Anterior cingulate cortex (tissue), 58 donors: ENCODE measurements around the gene DMD.

Experiments
- DNase-seq, 58 donors: peaks; one replicate each; lab custom pipeline; 2025; lab: John Stamatoyannopoulos, UW

Gene DMD

DNA sequence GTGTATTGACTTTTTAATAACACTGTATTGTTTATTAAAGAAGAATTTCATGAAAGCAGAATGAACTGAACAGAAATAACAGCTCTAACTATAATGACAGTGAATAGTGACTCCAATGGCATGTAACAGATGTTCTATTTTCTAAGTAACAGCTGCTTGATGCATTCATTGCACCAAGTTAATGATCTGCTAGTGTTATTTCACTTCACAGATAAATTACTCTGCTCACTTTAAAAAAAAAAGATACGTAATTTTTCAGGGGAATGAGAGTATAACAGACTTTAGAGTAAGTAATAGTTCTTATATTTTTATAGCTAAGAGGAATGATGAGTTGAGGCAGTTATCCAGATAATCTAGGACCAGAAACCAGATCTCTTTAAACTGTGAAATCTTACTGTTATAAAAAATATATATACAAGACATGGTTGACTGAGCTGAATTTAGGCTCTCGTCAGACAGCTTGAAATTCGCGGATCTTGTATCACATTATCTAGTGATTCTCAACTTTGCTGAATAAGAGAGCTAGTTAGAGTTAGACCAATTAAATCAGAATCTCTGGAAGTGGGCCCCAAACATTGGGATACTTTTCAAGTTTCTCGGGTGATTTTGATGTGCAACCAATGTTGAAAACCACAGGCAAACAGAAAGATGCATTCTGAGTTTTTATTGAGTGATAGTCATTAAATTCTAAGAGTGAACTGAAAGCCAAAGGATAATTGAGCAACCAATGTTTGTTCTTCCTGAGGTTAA lies 840.7 kb downstream of the DMD start:
- no peak for DNase-seq

DNA sequence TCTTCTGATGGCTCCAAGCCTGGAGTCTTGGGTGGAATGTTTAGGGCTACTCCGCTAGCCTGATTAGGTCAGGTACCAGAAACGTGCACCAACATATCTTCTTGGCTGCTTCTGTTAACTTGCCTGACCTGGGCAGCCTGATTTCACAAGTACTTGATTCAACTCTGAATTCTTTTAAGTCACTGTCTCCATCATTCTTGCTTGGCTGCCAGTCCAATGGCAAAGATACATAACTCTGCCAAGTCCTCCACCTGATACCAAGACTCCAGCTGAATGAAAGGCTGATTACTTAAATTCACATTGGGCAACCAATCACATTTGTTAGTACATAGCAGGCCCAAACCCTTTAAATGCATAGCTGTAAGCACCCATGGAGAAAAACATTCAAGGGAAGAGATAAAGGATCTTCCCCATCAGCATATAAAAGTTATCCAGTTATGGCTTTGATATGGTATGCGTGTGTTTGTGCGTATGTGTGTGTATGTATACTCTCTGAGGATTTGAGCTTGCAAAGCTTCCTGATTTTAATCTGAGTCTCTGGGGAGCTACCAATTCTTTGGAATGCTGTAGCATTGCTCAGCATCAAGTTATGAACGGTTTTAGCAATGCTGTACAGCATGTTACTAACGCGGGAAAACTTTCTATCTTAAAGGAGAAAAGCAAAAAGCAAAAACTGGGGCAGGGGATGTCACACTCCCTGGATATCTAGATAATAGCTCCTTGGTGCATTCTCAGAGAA lies 917.2 kb downstream of the DMD start:
- no peak for DNase-seq

DNA sequence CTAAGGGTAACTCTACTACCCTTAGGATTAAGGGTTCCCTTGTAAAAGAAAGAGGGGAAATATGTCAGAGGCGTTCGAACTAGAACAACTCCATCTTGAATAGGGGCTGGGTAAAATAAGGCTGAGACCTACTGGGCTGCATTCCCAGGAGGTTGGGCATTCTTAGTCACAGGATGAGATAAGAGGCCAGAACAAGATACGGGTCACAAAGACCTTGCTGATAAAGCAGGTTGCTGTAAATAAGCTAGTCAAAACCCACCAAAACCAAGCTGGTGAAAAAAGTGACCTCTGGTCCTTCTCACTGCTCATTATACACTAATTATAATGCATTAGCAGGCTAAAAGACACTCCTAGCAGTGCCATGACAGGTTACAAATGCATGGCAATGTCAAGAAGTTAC lies 922.0 kb downstream of the DMD start:
- DNase-seq = no peak

DNA sequence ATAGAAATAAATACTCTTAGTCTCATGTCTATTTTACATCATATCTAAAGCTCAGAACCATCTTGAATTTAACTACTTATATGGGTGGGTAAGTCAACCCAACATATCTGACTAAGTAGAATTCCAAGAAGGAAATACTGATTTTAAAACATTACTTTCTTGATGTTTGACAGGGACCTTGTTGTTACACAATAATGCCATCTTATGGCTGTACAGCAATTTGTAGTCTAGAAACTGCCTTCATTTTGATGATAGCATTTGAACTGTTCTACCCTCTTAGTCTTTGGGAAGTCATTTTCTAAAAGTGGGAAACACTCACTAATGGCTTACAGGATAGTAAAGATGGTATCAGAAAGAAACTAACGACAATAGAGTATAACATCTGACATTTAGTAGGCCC lies 929.5 kb downstream of the DMD start:
- DNase-seq = no peak

DNA sequence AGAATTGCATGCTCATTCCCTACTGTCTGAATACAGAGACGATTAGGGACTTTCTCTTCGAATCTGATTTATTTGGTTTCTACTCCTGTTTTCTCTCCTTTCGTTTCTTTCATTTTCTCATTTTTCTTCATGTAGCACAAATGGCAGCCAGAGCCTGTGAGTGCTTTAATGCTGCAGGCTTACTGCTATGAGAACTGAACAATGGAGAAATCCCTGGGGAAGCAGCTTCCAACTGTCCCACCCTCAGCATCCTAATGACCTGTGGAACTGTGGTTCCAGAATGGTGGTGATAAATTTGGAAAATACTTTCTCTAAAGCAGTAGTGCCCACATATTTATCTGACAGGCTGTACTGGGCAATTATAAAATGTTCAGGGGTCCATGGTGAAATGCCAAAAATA lies 930.4 kb downstream of the DMD start:
- DNase-seq = no peak

DNA sequence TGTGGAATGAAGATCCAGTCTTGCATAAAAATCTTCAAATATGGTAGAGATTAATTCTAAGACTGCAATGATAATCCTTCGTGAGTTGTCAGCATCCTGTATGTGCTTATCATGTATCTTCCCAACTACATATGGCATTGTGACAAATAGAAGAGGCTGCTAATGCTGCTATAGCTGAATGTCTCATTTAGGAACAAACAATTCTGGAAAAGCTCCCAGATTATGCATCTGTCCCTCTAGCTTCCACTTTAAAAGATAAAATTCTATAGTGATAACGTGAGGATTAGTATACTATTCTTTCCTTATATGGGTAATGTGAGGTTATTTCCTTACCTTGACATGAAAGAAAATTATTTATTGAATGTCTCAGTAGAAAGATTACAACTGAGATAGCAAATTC lies 930.9 kb downstream of the DMD start:
- DNase-seq = no peak

DNA sequence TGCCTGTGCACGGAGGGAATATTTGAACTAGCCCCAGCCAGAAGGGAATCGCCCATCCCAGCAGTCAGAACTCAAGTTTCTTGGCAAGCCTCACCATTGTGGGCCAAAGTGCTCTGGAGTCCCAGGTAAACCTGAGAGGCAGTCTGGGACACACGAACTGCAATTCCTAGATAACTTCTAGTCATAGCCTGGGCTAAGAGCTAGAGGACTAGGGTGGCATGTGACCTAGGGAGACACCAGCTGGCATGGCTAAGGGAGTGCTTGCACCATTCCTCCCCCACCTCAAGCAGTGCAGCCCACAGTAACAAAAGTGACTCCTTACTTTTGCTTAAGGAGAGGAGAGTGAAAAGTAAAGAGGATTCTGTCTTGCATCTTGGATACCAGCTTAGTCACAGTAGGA lies 935.2 kb downstream of the DMD start:
- no peak for DNase-seq

DNA sequence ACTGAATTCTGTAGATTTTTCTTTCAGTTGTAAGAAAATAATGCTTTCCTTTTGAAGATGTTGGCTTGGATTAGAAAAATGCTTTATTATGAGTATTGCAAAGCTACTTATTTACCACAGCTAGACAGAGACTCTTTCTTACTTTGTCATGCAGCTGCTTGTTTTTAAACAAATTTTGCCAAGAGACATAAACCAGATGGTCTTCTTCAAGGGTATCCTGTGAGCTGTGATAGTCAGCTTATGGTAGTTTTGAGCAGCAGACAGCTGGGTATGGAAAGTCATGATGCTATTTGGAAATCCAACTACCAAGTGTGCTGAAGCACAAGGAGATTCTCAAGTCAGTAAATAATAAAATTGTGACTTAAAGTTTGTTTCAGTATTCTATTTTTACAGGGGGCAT lies 941.5 kb downstream of the DMD start:
- peak in 1 of 58 donors; percentile 5 for DNase-seq

DNA sequence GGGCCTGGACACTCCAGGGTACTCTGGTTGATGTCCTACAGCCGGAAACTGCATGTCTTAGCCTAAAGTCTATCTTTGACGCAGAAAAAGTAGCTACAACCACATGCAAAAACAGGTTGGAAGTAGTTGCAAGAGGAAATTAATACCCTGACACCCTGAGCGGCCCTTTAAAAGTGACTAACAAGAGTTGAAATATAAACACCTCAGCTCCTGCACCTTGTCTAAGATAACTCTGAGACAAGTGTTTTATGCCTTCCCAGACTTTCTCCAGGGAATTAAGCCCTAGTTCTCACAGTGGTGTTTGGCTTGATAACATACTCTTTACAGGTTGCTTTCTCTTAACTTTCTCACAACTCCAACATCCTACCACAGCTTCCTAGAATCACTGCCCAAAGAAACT lies 943.1 kb downstream of the DMD start:
- no peak for DNase-seq

DNA sequence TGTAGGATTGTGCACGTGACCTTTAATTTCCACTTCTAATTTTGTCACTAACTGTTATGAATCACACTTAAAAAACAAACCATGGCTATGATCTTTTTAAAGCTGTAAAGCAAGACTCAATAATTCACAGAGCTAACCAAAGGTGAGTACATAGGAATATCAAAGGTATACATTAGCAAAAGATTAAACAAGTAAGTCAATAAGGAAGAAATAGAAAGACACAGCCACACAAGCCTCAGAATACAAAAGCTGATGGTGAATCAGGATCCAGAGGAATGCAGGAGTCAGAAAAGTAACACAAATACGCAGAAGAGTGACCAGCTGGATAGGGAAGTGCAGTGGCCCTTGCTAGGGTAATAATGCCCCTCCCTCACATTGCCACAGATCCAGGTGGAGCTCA lies 943.6 kb downstream of the DMD start:
- no peak for DNase-seq

DNA sequence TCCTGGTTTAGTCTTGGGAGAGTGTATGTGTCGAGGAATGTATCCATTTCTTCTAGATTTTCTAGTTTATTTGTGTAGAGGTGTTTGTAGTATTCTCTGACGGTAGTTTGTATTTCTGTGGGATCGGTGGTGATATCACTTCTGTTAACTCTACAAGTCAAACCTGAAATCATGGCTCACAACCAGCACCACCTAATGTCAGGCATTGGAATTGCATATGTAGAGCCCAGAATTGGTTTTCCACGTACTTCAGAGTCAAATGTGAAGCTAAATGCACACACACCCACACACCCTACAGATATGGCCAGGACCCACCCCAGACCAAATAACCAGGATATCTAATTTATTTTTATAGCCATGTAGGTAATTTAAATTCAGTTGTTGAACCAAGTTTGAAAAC lies 964.7 kb downstream of the DMD start:
- peak in 3 of 58 donors; percentile 0 for DNase-seq

DNA sequence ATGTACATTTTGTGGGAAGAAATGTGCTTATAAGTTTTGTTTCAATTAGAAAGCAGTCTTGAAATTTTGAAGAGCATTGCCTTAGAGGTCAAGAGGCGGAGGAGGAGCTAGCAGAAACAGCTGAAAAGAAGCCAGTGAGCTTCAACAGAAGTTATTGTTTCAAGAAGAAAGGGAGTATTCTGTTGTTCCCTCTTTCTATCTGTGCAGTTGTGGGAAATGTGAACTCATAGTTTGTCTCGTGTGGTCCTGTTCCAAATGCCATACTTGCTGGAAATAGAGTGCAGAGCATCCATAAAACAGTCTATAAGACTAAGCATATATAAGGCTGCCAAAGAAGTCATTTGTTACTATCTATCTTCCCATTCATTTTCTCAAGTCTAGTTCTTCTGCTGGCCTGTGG lies 1015.7 kb downstream of the DMD start:
- DNase-seq = peak in 15 of 58 donors; percentile 0 to 69 (median 3)

DNA sequence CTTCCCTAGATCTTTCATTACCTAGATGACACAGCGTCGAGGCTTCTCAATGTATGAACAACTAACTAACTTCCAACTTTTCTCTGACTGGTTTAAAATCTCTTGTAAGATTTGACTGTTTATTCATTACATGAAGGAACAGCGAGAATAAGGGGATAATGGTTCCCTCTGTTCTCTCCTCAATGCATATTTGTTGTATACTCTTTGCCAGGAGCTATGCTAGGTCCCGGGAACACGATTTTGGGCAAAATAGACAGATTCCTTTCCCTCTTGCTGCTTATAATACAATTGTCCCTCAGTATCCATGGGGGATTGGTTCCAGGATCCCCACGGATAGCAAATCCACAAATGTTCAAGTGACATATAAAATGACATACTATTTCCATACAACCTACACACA lies 1020.0 kb downstream of the DMD start:
- no peak for DNase-seq

DNA sequence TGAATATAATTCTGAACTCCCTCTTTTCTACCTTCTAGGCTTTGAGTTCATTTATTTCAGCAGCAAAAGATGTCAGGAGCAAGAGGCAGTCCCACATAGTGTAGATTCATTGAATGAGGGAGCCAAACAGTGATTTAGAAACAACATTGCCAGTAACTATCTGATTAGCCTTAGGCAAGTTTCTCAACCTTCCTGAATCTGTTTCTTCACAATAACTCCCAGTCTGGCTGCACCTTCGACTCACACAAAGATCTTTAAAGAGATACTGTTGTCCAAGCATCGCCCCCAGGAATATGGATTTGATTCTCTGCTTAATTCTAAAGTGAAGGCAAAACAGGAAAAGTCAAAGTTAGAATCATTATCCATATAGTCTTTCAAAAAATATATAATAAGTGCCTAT lies 1026.2 kb downstream of the DMD start:
- DNase-seq = no peak

DNA sequence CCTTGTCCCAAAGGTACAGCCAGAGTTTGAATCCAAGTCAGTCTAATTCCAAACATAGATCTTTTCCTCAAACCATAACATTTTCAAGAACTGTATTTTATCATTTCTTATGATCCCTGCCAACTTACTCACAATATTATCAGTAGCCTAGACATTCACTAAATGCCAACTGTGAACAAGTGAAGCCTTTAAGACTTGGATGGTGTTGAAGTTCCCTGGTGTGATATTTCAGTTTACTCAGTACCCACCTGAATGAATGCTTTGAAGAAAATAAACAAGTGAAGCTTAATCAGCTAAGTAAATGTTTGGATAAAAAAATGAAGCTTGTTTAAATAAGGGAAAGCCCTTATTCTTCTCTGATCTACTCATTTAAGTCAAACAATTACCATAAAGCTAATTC lies 1028.3 kb downstream of the DMD start:
- no peak for DNase-seq

DNA sequence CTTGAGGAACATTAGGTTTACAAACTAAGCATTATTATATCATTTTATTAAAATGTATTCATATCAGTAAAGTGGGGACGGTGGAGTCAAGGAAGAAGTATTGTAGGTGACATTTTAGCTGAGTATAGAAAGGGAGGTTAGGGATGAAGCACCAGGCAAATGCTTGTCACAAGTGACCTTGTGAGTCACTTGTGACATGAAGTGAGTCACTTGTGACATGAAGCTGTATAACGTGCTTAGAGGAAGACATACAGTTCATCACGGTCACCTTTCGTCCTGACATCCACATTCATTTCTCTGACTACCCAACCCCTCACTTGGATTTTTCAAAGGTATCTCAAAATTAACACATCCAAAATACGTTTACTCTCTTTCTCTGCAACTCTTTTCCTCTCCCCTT lies 1034.8 kb downstream of the DMD start:
- no peak for DNase-seq

DNA sequence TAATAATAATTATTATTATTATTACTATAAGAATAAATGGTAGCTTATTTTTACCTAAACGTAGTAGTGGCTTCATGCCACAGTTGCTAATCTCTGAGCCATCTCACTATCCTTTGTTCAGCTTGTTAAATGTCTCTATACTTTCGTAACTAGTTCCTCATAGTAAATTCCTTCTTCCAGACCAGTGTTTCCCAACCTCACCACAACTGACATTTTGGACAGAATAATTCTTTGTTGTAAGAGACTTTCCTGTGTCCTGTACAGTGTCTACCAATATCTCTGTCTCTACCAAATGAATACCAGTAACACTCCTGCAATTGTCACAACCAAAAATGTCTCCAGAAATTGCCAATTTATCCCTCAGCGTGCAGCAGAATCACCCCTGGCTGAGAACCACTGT lies 1040.9 kb downstream of the DMD start:
- DNase-seq = no peak

DNA sequence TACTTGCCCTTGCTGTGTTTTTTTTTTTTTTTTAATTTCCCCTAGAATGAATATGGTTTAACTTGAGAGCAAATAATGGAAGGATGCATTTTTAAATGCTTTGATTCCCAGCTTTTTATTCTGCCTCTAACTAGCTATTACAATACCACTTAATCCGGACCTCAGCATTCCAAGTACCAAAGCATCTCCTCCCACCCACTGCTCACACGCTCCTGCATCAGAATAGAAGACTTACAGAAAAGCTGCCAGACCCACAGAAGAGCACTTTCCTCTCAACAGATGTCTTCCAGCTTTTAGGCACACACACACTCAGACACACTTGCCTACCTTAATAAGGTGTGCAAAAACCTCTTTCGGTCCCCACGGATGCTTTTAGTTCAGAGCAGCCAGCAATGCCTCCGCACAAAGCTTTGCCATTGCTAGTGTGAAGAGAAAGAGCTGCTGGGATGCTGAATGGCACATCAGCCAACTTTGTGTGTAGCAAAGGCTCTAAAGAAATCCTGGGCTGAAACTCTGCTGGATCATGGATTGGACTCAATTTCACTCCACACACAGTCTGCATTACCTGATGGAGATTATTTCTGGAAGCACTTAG lies 1056.2 kb downstream of the DMD start:
- peak in 47 of 58 donors; percentile 0 to 49 (median 8) for DNase-seq

DNA sequence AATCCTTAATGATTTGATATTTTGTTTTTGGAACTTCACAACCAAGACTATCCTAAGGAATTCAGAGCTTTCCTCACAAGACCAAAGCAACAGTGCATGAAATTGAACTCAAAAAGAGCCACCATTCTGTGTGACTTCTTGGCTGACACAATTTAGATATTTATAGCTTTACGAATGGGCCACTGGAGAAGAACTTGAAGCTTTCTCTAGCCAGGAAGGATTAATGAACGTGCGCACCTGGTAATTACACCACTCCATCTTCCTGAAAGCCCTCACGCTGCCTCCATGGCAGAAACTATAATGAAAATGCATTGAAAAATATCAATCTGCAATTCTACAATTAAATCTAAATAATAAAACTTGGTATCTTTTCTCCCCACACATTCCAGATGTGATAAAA lies 1057.8 kb downstream of the DMD start:
- no peak for DNase-seq

DNA sequence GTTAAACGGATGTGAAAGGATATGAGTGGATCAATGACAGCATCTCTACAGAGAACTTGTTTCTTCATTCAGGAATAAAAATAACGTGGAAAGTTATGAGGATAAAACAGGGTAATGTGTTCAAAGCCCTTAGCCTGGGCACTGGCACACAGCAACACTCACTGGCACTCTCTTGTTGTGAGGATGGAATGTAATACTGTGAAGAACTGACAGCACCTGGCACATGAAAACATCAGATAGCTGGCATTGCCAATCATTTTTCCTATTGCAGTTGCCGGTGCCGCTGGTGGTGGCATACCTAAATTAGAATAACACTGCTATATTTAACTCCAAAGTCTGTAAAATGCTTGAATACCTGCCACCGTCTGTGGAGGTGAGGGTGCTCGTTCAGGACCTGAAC lies 1061.2 kb downstream of the DMD start:
- DNase-seq = no peak

DNA sequence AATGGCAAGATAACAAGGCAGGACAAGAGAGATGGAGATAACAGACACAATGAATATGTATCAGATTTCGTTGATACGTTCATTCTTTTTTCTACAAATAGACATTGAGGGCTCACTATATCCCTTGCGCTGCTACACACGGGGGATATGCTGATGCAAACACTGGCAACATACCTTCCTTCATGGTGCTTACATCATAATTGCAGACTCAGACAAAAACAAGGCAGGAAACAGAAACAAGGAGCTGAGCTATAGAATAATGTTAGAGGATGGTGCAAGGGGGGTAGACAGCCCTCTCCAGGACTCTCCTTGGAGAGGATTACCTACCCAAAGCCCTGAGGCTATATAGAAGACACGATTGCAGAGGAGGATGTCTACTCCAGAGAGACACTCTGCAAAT lies 1069.5 kb downstream of the DMD start:
- no peak for DNase-seq

DNA sequence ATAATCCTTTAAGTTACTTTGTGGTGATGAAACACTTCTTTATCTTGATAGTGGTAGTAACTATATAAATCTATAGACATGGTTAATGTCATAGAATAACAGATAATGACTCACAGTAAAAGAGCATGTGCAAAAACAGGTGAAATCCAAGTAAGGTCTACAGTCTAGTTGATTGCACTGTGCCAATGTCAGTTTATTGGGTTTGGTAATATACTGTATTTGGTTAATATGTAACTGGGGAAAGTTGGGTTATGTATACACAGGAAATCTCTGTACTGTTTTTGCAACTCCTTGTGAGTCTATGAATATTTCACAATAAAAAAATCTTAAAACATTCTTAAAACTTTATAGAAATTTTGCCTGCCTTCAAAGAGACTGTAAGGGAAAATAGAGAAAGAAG lies 1071.9 kb downstream of the DMD start:
- no peak for DNase-seq
